ENCODE measurements around the gene AHRR.

- TF ChIP-seq POLR2A (IDR thresholded peaks at IDR 0.05): no peak
- TF ChIP-seq CTCF (IDR thresholded peaks at IDR 0.05): no peak
Measured at GRCh38 chr5:401146-402034, 79.9 kb downstream of the AHRR start.
